ENCODE measurements around the gene MYT1. TPM values are rescaled to one million over a fixed set of nuclear protein-coding genes. Genes with fewer than 3 reads are reported as not detected.

MYT1 gene
- total RNA-seq, 1 experiment from 2014 or later, result 0.22 TPM

DNA sequence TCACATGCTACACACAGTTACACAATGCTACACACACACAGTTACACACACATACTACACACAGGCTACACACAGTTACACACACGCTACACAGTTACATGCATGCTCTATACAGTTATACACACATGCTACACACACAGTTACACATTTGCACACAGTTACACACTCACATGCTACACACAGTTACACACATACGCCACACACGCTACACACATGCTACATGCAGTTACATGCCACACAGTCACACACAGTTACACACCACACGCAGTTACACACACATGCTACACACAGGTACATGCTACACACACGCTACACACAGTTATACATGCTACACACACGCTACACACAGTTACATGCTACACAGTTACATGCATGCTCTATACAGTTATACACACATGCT lies 15.6 kb downstream of the MYT1 start:
- Histone ChIP-seq H3K9me3 (ENCODE audit: low read length) (no peaks in the 10 kb centered on the region), H3K36me3 (ENCODE audit: low read depth, low read length) (no peaks in the 10 kb centered on the region), H3K9me2 (replicated peaks; ENCODE audit: low read length) (no peaks in the 10 kb centered on the region), H3F3A (ENCODE audit: low read length, unreplicated experiment) (no peaks in the 10 kb centered on the region), H2AFZ (ENCODE audit: low read length) (no peak overlapping the region), H3K4me1 (ENCODE audit: insufficient read depth, low read length) (no peaks in the 10 kb centered on the region), H3K79me2 (ENCODE audit: low read length) (no peaks in the 10 kb centered on the region), H3K4me2 (ENCODE audit: low read length) (no peak overlapping the region), H3K27ac (ENCODE audit: low read length) (no peak overlapping the region), H4K20me1 (ENCODE audit: low read length) (no peaks in the 10 kb centered on the region), H3K4me3 (ENCODE audit: low read length) (no peak overlapping the region), H3K9ac (ENCODE audit: low read length) (no peak overlapping the region), H3K27me3 (ENCODE audit: low read length) (peaks cover 30% of the 10 kb centered on the region)
- ChIA-PET POLR2A (ENCODE audit: unreplicated experiment) (no interaction called here), CTCF (no interaction called here)
- ATAC-seq, result no peak
- TF ChIP-seq EZH2 (IDR thresholded peaks at IDR 0.05; ENCODE audit: low read length, unreplicated experiment) (no peak), CTCF (conservative IDR thresholded peaks at IDR 0.05; ENCODE audit: low read depth, low read length) (no peak), EZH2phosphoT487 (IDR thresholded peaks at IDR 0.05; ENCODE audit: borderline replicate concordance, low read length) (no peak)
- intact Hi-C loops (cut with micrococcal nuclease), result no loop called here
- no peak for DNase-seq
- BruUV-seq (replicated peaks), result no TSS peak

DNA sequence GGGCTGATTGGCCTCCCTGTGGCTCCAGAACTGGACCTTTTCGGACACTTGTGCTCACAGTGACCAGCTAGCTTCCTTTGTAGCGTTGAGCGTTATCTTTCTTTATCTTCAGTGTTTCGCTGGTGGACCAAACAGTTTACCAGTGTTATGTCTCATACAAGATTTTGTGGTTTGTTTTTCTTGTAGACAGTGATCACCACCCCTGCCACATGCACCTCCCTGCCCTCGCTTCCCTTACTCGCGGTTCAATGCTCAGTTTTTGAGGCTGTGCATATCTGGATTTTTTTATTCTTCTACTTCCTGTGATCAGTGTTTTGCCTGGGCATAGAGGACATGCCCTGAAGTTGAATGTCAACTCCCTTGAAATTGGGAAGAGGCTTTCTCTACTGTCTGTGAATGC lies 16.4 kb downstream of the MYT1 start:
- intact Hi-C loops (cut with micrococcal nuclease), result no loop called here
- no peak overlapping the region for H3K4me3 ChIP-seq (ENCODE audit: low read length)
- no peak for DNase-seq
- no peaks in the 10 kb centered on the region for H3F3A ChIP-seq (ENCODE audit: low read length, unreplicated experiment)
- H3K27ac ChIP-seq (ENCODE audit: low read length), result no peak overlapping the region
- CTCF ChIA-PET, result no interaction called here
- ATAC-seq, result no peak
- TF ChIP-seq CTCF (conservative IDR thresholded peaks at IDR 0.05; ENCODE audit: low read depth, low read length), result no peak
- TF ChIP-seq EZH2phosphoT487 (IDR thresholded peaks at IDR 0.05; ENCODE audit: borderline replicate concordance, low read length), result no peak
- no peak for TF ChIP-seq EZH2 (IDR thresholded peaks at IDR 0.05; ENCODE audit: low read length, unreplicated experiment)
- no peaks in the 10 kb centered on the region for H4K20me1 ChIP-seq (ENCODE audit: low read length)
- H3K4me2 ChIP-seq (ENCODE audit: low read length), result no peak overlapping the region
- H3K79me2 ChIP-seq (ENCODE audit: low read length), result no peaks in the 10 kb centered on the region
- POLR2A ChIA-PET (ENCODE audit: unreplicated experiment), result no interaction called here
- H3K4me1 ChIP-seq (ENCODE audit: insufficient read depth, low read length), result no peaks in the 10 kb centered on the region
- H3K36me3 ChIP-seq (ENCODE audit: low read depth, low read length), result no peaks in the 10 kb centered on the region
- H2AFZ ChIP-seq (ENCODE audit: low read length), result no peak overlapping the region
- BruUV-seq (replicated peaks), result no TSS peak
- no peaks in the 10 kb centered on the region for H3K9me2 ChIP-seq (replicated peaks; ENCODE audit: low read length)
- H3K9ac ChIP-seq (ENCODE audit: low read length), result no peak overlapping the region
- H3K9me3 ChIP-seq (ENCODE audit: low read length), result no peaks in the 10 kb centered on the region
- H3K27me3 ChIP-seq (ENCODE audit: low read length), result peaks cover 30% of the 10 kb centered on the region

DNA sequence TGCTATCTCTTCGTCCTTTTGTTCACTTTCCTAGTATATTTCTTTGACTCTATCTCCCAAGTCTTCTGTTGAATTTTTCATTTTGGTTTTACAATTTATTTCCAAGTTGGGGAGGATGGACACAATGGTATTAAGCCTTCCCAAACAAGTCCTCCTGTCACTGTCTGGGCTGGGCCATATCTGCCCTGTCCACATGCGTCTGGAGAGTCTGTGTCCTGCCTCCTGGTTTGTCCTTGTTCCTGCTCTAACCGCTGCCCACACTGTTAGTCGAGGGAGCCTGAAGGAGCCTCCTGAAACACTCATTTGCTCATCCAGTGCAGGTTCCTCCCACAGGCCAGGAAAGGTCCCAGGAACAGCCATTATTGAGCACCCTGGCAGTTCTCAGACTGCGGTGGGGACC lies 17.1 kb downstream of the MYT1 start:
- H3K4me3 ChIP-seq (ENCODE audit: low read length), result no peak overlapping the region
- H3K79me2 ChIP-seq (ENCODE audit: low read length), result no peaks in the 10 kb centered on the region
- H3K4me1 ChIP-seq (ENCODE audit: insufficient read depth, low read length), result no peaks in the 10 kb centered on the region
- ChIA-PET POLR2A (ENCODE audit: unreplicated experiment) (no interaction called here), CTCF (no interaction called here)
- peaks cover 30% of the 10 kb centered on the region for H3K27me3 ChIP-seq (ENCODE audit: low read length)
- no peaks in the 10 kb centered on the region for H3K36me3 ChIP-seq (ENCODE audit: low read depth, low read length)
- DNase-seq (no peak), ATAC-seq (no peak)
- no peak overlapping the region for H3K9ac ChIP-seq (ENCODE audit: low read length)
- H3K27ac ChIP-seq (ENCODE audit: low read length), result no peak overlapping the region
- H2AFZ ChIP-seq (ENCODE audit: low read length), result no peak overlapping the region
- H3F3A ChIP-seq (ENCODE audit: low read length, unreplicated experiment), result no peaks in the 10 kb centered on the region
- BruUV-seq (replicated peaks), result no TSS peak
- no peaks in the 10 kb centered on the region for H3K9me2 ChIP-seq (replicated peaks; ENCODE audit: low read length)
- H4K20me1 ChIP-seq (ENCODE audit: low read length), result no peaks in the 10 kb centered on the region
- intact Hi-C loops (cut with micrococcal nuclease), result no loop called here
- H3K4me2 ChIP-seq (ENCODE audit: low read length), result no peak overlapping the region
- H3K9me3 ChIP-seq (ENCODE audit: low read length), result no peaks in the 10 kb centered on the region
- TF ChIP-seq EZH2 (IDR thresholded peaks at IDR 0.05; ENCODE audit: low read length, unreplicated experiment) (no peak), EZH2phosphoT487 (IDR thresholded peaks at IDR 0.05; ENCODE audit: borderline replicate concordance, low read length) (no peak), CTCF (conservative IDR thresholded peaks at IDR 0.05; ENCODE audit: low read depth, low read length) (no peak)

All from PC-3 (cell line).